T-cell (primary cell): ENCODE results near the gene RASAL3. TPM values are rescaled to one million over a fixed set of nuclear protein-coding genes. Genes with fewer than 3 reads are reported as not detected.
A peak's percentile ranks its signal among the peaks of the same experiment; 100 is the strongest.

ENCODE experiments used
- ATAC-seq, 4 experiments: fragments of 200-7000 bp in 3 of 4; fragments of 150-1000 bp in 1 of 4; cut with Tn5 transposase; replicated peaks in 1 of 4; 1 replicate in 3 of 4; 2 replicates in 1 of 4; pipeline ENCODE4 v1.10.0; 2021; ENCODE audit warnings: moderate library complexity in 3 of 4, mild to moderate bottlenecking in 2 of 4, moderate number of reproducible peaks in 1 of 4
- CTCF ChIA-PET, 2 donors: fragments of 300-600 bp; sonication (Branson Sonifier 250); formaldehyde crosslinking; loops; one replicate each; lab custom pipeline; 2022; ENCODE audit warnings: antibody characterized with exemption in 2 of 2; lab: Charles Lee
- POLR2A ChIA-PET, 2 donors: fragments of 300-600 bp; sonication (Branson Sonifier 250); formaldehyde crosslinking; loops; one replicate each; lab custom pipeline; 2022; ENCODE audit warnings: antibody characterized with exemption in 2 of 2; lab: Charles Lee
- DNase-seq, 35 experiments: peaks; one replicate each; pipeline versions ENCODE4 v3.0.0 to v3.0.0-alpha.2; 2013 to 2023
- H3K27ac ChIP-seq: one replicate; pipeline ENCODE4 v1.5.1; 2013; ENCODE audit warnings: low read length
- H3K27me3 ChIP-seq, 2 experiments: replicated peaks in 1 of 2; 1 replicate in 1 of 2; 2 replicates in 1 of 2; pipeline versions ENCODE4 v1.6.1 to v1.7.0; 2013; ENCODE audit warnings: low read length in 1 of 2, mixed read lengths in 1 of 2; ENCODE audit not compliant: control insufficient read depth in 2 of 2, insufficient read depth in 2 of 2; ENCODE audit errors: extremely low read depth in 1 of 2
- H3K36me3 ChIP-seq, 2 donors: 1 replicate in 1 of 2; 2 replicates in 1 of 2; pipeline versions ENCODE4 v1.6.1 to v1.7.0; 2013; ENCODE audit warnings: low read length in 1 of 2; ENCODE audit not compliant: control insufficient read depth in 2 of 2, insufficient read depth in 1 of 2; ENCODE audit errors: extremely low read depth in 1 of 2
- H3K4me1 ChIP-seq, 2 experiments: 1 replicate in 1 of 2; 2 replicates in 1 of 2; pipeline versions ENCODE4 v1.6.1 to v1.7.0; 2013; ENCODE audit warnings: low read length in 2 of 2, mixed read lengths in 1 of 2; ENCODE audit not compliant: insufficient read depth in 2 of 2, control insufficient read depth in 1 of 2; ENCODE audit errors: extremely low read depth in 1 of 2
- H3K4me3 ChIP-seq, 2 donors: 1 replicate in 1 of 2; 2 replicates in 1 of 2; pipeline versions ENCODE4 v1.5.1 to v1.7.0; 2013; ENCODE audit warnings: mild to moderate bottlenecking in 2 of 2, low read length in 1 of 2, moderate library complexity in 1 of 2; ENCODE audit not compliant: control insufficient read depth in 1 of 2; ENCODE audit errors: extremely low read depth in 1 of 2
- H3K9me3 ChIP-seq: 2 replicates; pipeline ENCODE4 v1.7.0; 2013
- H3K27ac Mint-ChIP-seq, 2 donors: one replicate each; pipeline ENCODE4 v1.8.0; 2020 to 2021; ENCODE audit warnings: mild to moderate bottlenecking in 2 of 2, mixed read lengths in 2 of 2
- H3K27me3 Mint-ChIP-seq, 2 donors: one replicate each; pipeline ENCODE4 v1.8.0; 2021 to 2022; ENCODE audit warnings: mixed read lengths in 2 of 2
- H3K36me3 Mint-ChIP-seq: one replicate; pipeline ENCODE4 v1.8.0; 2021; ENCODE audit warnings: mixed read lengths
- H3K4me1 Mint-ChIP-seq, 3 donors: one replicate each; pipeline ENCODE4 v1.8.0; 2020 to 2022; ENCODE audit warnings: mixed read lengths in 3 of 3, mild to moderate bottlenecking in 1 of 3
- H3K4me3 Mint-ChIP-seq, 3 donors: one replicate each; pipeline ENCODE4 v1.8.0; 2020 to 2022; ENCODE audit warnings: mild to moderate bottlenecking in 3 of 3, mixed read lengths in 3 of 3, moderate library complexity in 3 of 3
- H3K9me3 Mint-ChIP-seq, 3 donors: one replicate each; pipeline ENCODE4 v1.8.0; 2020 to 2022; ENCODE audit warnings: mixed read lengths in 3 of 3
- WGBS: methylation state at CpG from one replicate; pipeline ENCODE4 v1.1.5; 2013; ENCODE audit warnings: missing lambda C conversion rate; ENCODE audit not compliant: insufficient coverage; 5-methylcytosine and 5-hydroxymethylcytosine counted together
- total RNA-seq, 35 experiments: library from RNA in 6 of 35; stranded (reverse) in 6 of 35; fragments of 120-200 nt in 1 of 35; gene quantifications; one replicate each; pipeline versions ENCODE4 v1.2.1 to v1.2.4 and lab custom pipeline; 2013 to 2026

RASAL3 gene
- total RNA-seq, 5 donors from 2014 or later (not counting 1 experiment from before 2014, with no cell fraction given): 166 to 296 (median 284) TPM

DNA sequence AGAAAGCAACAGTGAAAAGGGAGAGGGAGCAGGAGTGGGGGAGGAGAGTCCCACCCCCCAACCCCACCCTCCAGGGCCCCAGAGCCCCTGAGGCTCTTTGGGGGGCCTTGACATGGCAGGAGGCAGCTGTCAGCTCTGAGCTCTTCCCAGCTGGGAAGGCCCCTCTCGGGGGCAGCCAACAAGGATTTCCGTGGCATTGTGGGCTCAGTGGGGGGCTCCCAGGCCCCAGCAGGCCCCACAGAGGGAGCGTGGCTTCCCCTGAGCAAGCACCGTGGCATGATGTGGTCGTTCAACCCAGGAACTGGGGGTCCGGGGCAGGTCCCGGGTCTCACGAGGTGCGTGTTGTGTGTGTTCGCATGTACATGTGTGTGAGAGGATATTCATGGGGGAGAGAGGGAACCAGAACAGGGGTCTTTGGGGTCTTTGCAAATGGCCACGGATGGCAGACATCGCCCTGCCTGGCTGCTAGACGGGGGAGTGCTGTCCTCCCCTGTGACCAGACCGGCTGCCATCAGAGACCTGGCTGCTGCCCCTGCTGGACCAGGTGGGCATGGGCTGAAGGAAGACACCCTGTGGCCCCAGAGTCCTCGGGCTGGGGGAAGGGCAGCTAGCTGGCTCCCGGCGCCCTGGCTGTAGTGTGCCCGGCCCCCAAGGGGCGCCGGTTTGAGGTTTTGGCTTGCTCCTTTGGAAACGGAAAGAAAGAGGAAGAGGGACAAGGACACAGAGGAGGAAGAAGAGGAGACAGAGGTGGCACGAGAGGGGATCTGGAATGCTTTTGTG, 41.9 kb downstream of the RASAL3 start:
- no peak overlapping the region for H3K27ac Mint-ChIP-seq
- H3K9me3 ChIP-seq: no peaks in the 10 kb centered on the region
- H3K36me3 ChIP-seq: peaks cover 23 to 50% of the 10 kb centered on the region in 2 donors
- no peak overlapping the region for H3K27ac ChIP-seq
- H3K4me1 ChIP-seq: peaks cover 9 to 12% of the 10 kb centered on the region in 2 experiments
- POLR2A ChIA-PET: interaction anchor here in 1 of 2 donors (0.5 kb wide), 2 partner anchors 129 to 1212 kb away, joined by 4 to 5 read pairs; no protein-coding TSS in a partner anchor
- 95% methylated on average over 15 of the region's 22 CpGs for WGBS
- H3K27me3 ChIP-seq: no peaks in the 10 kb centered on the region
- ATAC-seq: no peak
- no peak overlapping the region for H3K4me3 ChIP-seq
- no peak overlapping the region for H3K4me3 Mint-ChIP-seq
- no peaks in the 10 kb centered on the region for H3K9me3 Mint-ChIP-seq
- H3K27me3 Mint-ChIP-seq: no peaks in the 10 kb centered on the region
- CTCF ChIA-PET: interaction anchor here in 1 of 2 donors (1.3 kb wide), 1 partner anchor 133 kb away, joined by 4 read pairs; no protein-coding TSS in a partner anchor
- H3K4me1 Mint-ChIP-seq: peaks cover 18 to 30% (median 27%) of the 10 kb centered on the region in 3 donors
- no peak for DNase-seq
- peaks cover 28% of the 10 kb centered on the region for H3K36me3 Mint-ChIP-seq

GRCh38 chr19:15421721-15422260, 42.6 kb downstream of the RASAL3 start:
- no peaks in the 10 kb centered on the region for H3K9me3 Mint-ChIP-seq
- H3K27ac Mint-ChIP-seq: peak overlapping the region in 1 of 2 donors; percentile 39
- H3K4me3 Mint-ChIP-seq: no peak overlapping the region
- peaks cover 10 to 18% of the 10 kb centered on the region in 2 experiments for H3K4me1 ChIP-seq
- no peak overlapping the region for H3K27ac ChIP-seq
- no peaks in the 10 kb centered on the region for H3K27me3 Mint-ChIP-seq
- H3K36me3 ChIP-seq: peaks cover 17 to 43% of the 10 kb centered on the region in 2 donors
- peaks cover 24% of the 10 kb centered on the region for H3K36me3 Mint-ChIP-seq
- H3K4me3 ChIP-seq: no peak overlapping the region
- peaks cover 25 to 37% (median 32%) of the 10 kb centered on the region in 3 donors for H3K4me1 Mint-ChIP-seq
- no peaks in the 10 kb centered on the region for H3K27me3 ChIP-seq
- H3K9me3 ChIP-seq: no peaks in the 10 kb centered on the region
- 98% methylated on average over 11 of the region's 15 CpGs for WGBS
- ChIA-PET POLR2A (interaction anchor here in 1 of 2 donors (0.5 kb wide), 2 partner anchors 130 to 1211 kb away, joined by 4 to 5 read pairs; no protein-coding TSS in a partner anchor), CTCF (interaction anchor here in 1 of 2 donors (0.5 to 1.3 kb wide), 3 partner anchors 130 to 1381 kb away, joined by 3 to 4 read pairs (median 3); no protein-coding TSS in a partner anchor)
- ATAC-seq (no peak), DNase-seq (no peak)

- ChIA-PET POLR2A (no interaction called here), CTCF (interaction anchor here in 1 of 2 donors (0.5 to 3.1 kb wide), 6 partner anchors 9 to 1381 kb away, joined by 3 to 113 read pairs (median 8); no protein-coding TSS in a partner anchor)
- Mint-ChIP-seq H3K27me3 (no peaks in the 10 kb centered on the region), H3K9me3 (no peaks in the 10 kb centered on the region), H3K36me3 (peaks cover 22% of the 10 kb centered on the region), H3K27ac (peak overlapping the region in 1 of 2 donors; percentile 39), H3K4me3 (no peak overlapping the region), H3K4me1 (peaks cover 31 to 38% (median 34%) of the 10 kb centered on the region in 3 donors)
- ATAC-seq (no peak), DNase-seq (no peak)
- no peaks in the 10 kb centered on the region for H3K9me3 ChIP-seq
- no peak overlapping the region for H3K4me3 ChIP-seq
- peaks cover 17 to 37% of the 10 kb centered on the region in 2 donors for H3K36me3 ChIP-seq
- 73% methylated on average over 2 of the region's 12 CpGs for WGBS
- no peaks in the 10 kb centered on the region for H3K27me3 ChIP-seq
- H3K4me1 ChIP-seq: peaks cover 10 to 21% of the 10 kb centered on the region in 2 experiments
- no peak overlapping the region for H3K27ac ChIP-seq
Measured at GRCh38 chr19:15421136-15421695, 43.1 kb downstream of the RASAL3 start.

GRCh38 chr19:15419413-15420025, 44.8 kb downstream of the RASAL3 start:
- Histone ChIP-seq H3K4me1 (peaks cover 10 to 28% of the 10 kb centered on the region in 2 experiments), H3K4me3 (no peak overlapping the region), H3K27me3 (no peaks in the 10 kb centered on the region), H3K27ac (no peak overlapping the region), H3K9me3 (no peaks in the 10 kb centered on the region), H3K36me3 (peaks cover 10 to 26% of the 10 kb centered on the region in 2 donors)
- no peak for DNase-seq
- ChIA-PET POLR2A (interaction anchor here (0.5 to 1.8 kb wide), 15 partner anchors 10 to 680 kb away, joined by 3 to 13 read pairs (median 4); no protein-coding TSS in a partner anchor), CTCF (interaction anchor here (0.5 to 3.1 kb wide), 30 partner anchors 10 to 1632 kb away, joined by 3 to 113 read pairs (median 4); partner anchors contain the start of genes AKAP8 (in 1 of the 2), BRD4 (in 1 of the 2) and FAM32A (in 1 of the 2))
- Mint-ChIP-seq H3K4me1 (peaks cover 43 to 45% (median 45%) of the 10 kb centered on the region in 3 donors), H3K27ac (peak overlapping the region; percentile 69 to 95), H3K27me3 (no peaks in the 10 kb centered on the region), H3K4me3 (peak overlapping the region; percentile 90 to 99 (median 97)), H3K36me3 (peaks cover 24% of the 10 kb centered on the region), H3K9me3 (no peaks in the 10 kb centered on the region)
- no peak for ATAC-seq
- WGBS: 70% methylated on average over 9 of the region's 16 CpGs

- peak; percentile 92 to 94 (median 94) for ATAC-seq
- H3K9me3 Mint-ChIP-seq: no peaks in the 10 kb centered on the region
- no peaks in the 10 kb centered on the region for H3K27me3 ChIP-seq
- H3K36me3 Mint-ChIP-seq: peaks cover 24% of the 10 kb centered on the region
- peak within 1 kb of the TSS; percentile 55 for H3K27ac ChIP-seq
- under 1% methylated on average over 53 of the region's 61 CpGs for WGBS
- H3K9me3 ChIP-seq: no peaks in the 10 kb centered on the region
- peak within 1 kb of the TSS; percentile 71 to 89 for H3K4me3 ChIP-seq
- peaks cover 9 to 19% of the 10 kb centered on the region in 2 donors for H3K36me3 ChIP-seq
- peaks cover 46 to 48% (median 46%) of the 10 kb centered on the region in 3 donors for H3K4me1 Mint-ChIP-seq
- ChIA-PET CTCF (interaction anchor here (0.5 to 3.1 kb wide), 26 partner anchors 9 to 766 kb away, joined by 3 to 113 read pairs (median 4); partner anchors contain the start of genes AKAP8 (in 1 of the 2), BRD4 (in 1 of the 2) and FAM32A (in 1 of the 2)), POLR2A (interaction anchor here (0.5 to 1.8 kb wide), 18 partner anchors 9 to 681 kb away, joined by 3 to 13 read pairs (median 4); no protein-coding TSS in a partner anchor)
- DNase-seq: peak; percentile 91 to 100 (median 99)
- peaks cover 10 to 29% of the 10 kb centered on the region in 2 experiments for H3K4me1 ChIP-seq
- no peaks in the 10 kb centered on the region for H3K27me3 Mint-ChIP-seq
- H3K27ac Mint-ChIP-seq: peak within 1 kb of the TSS; percentile 95 to 98
- peak within 1 kb of the TSS; percentile 90 to 99 (median 97) for H3K4me3 Mint-ChIP-seq
Measured at GRCh38 chr19:15418579-15419412, 45.5 kb downstream of the RASAL3 start, which contains the start of gene AKAP8L. TSS of gene AKAP8L (minus strand) at chr19:15418988. CDS start at chr19:15418923, 65 bp downstream.
